HepG2 (cell line): ENCODE measurements around the gene TAF8. TPM values are rescaled to one million over a fixed set of nuclear protein-coding genes. Genes with fewer than 3 reads are reported as not detected.

Experiments
- ATF4 ChIP-seq, 2 experiments: fragments of 450-650 bp in 1 of 2; sonication (generic) in 1 of 2; formaldehyde crosslinking; IDR thresholded peaks; 2 replicates each; pipeline versions ENCODE4 v1.5.0 to v1.8.0; 2020 to 2022; ENCODE audit warnings: mild to moderate bottlenecking in 1 of 2, missing genetic modification reagents in 1 of 2
- KDM6A ChIP-seq: IDR thresholded peaks from 2 replicates; pipeline ENCODE4 v1.6.1; 2016; ENCODE audit warnings: low read depth
- MAFF ChIP-seq: IDR thresholded peaks from 2 replicates; pipeline ENCODE4 v1.6.1; 2011; ENCODE audit warnings: low read depth, low read length, improper control_type of control experiment
- MATR3 ChIP-seq: sonication (generic); formaldehyde crosslinking; IDR thresholded peaks from 2 replicates; pipeline ENCODE4 v1.4.0; 2020; ENCODE audit warnings: missing genetic modification reagents
- MEIS2 ChIP-seq: sonication (generic); formaldehyde crosslinking; IDR thresholded peaks from 2 replicates; pipeline ENCODE4 v1.9.0; 2021; ENCODE audit warnings: mild to moderate bottlenecking, missing genetic modification reagents
- NFAT5 ChIP-seq: sonication (generic); formaldehyde crosslinking; IDR thresholded peaks from 2 replicates; pipeline ENCODE4 v1.4.0; 2020; ENCODE audit warnings: missing genetic modification reagents
- NFYB ChIP-seq: sonication (generic); formaldehyde crosslinking; IDR thresholded peaks from 2 replicates; pipeline ENCODE4 v1.4.0; 2020; ENCODE audit warnings: missing genetic modification reagents
- PHB2 ChIP-seq: fragments of 450-650 bp; IDR thresholded peaks from 2 replicates; pipeline ENCODE4 v1.6.1; 2018; ENCODE audit not compliant: partially characterized antibody
- RAD21 ChIP-seq: fragments of 450-650 bp; formaldehyde crosslinking; IDR thresholded peaks from 2 replicates; pipeline ENCODE4 v1.5.0; 2020; ENCODE audit warnings: mild to moderate bottlenecking
- SUZ12 ChIP-seq: fragments of 150-350 bp; IDR thresholded peaks from 2 replicates; pipeline ENCODE4 v1.6.1; 2014; ENCODE audit warnings: low read depth, low read length
- TAF1 ChIP-seq: sonication (generic); formaldehyde crosslinking; IDR thresholded peaks from 2 replicates; pipeline ENCODE4 v1.4.0; 2020; ENCODE audit warnings: missing genetic modification reagents
- YY1 ChIP-seq: IDR thresholded peaks from 2 replicates; pipeline ENCODE4 v1.6.1; 2011; ENCODE audit warnings: low read length, low read depth, moderate library complexity, mild to moderate bottlenecking; ENCODE audit not compliant: insufficient read depth, insufficient replicate concordance
- ZBTB21 ChIP-seq: sonication (generic); formaldehyde crosslinking; IDR thresholded peaks from 2 replicates; pipeline ENCODE4 v1.4.0; 2020; ENCODE audit warnings: missing genetic modification reagents
- ZFP37 ChIP-seq: sonication (generic); formaldehyde crosslinking; IDR thresholded peaks from 2 replicates; pipeline ENCODE4 v1.4.0; 2020; ENCODE audit warnings: missing genetic modification reagents, borderline replicate concordance
- ZFY ChIP-seq: sonication (generic); formaldehyde crosslinking; IDR thresholded peaks from 2 replicates; pipeline ENCODE4 v1.4.0; 2020; ENCODE audit warnings: missing genetic modification reagents
- ZNF143 ChIP-seq: sonication (generic); formaldehyde crosslinking; IDR thresholded peaks from 2 replicates; pipeline ENCODE4 v1.4.0; 2020; ENCODE audit warnings: missing genetic modification reagents
- ZNF232 ChIP-seq: sonication (generic); formaldehyde crosslinking; IDR thresholded peaks from 2 replicates; pipeline ENCODE4 v1.4.0; 2020; ENCODE audit warnings: missing genetic modification reagents, borderline replicate concordance
- ZNF580 ChIP-seq: IDR thresholded peaks from 2 replicates; pipeline ENCODE4 v1.6.1; 2016; ENCODE audit warnings: low read depth, borderline replicate concordance
- ZNF792 ChIP-seq: IDR thresholded peaks from 2 replicates; pipeline ENCODE4 v1.6.1; 2016
- ZSCAN31 ChIP-seq: sonication (generic); formaldehyde crosslinking; IDR thresholded peaks from 2 replicates; pipeline ENCODE4 v1.5.0; 2020; ENCODE audit warnings: low read depth, mild to moderate bottlenecking, missing genetic modification reagents
- polyA plus RNA-seq, 8 experiments: library from polyadenylated mRNA; depleted of rRNA in 3 of 8; stranded (reverse) in 7 of 8; unstranded in 1 of 8; fragments of >200 nt; fragmentation: Illumina TruSeq in 4 of 8; extraction: Trizol in 4 of 8; gene quantifications; 2 replicates each; pipeline versions ENCODE4 v1.2.1 to v1.2.3, GENCODE V29; 2011 to 2016; ENCODE audit warnings: low read depth in 4 of 8, missing spikeins in 1 of 8, mixed read lengths in 1 of 8; ENCODE audit not compliant: insufficient read depth in 1 of 8
- total RNA-seq, 5 experiments: library from RNA; depleted of rRNA; stranded (reverse); fragments of >200 nt; fragmentation: Illumina TruSeq; extraction: Trizol; gene quantifications; 2 replicates each; pipeline ENCODE4 v1.2.3, GENCODE V29; 2016; ENCODE audit warnings: low read depth in 1 of 5
- TF ChIP-seq, protein P1 (sequence below): IDR thresholded peaks from 2 replicates; pipeline ENCODE4 v1.6.1; 2016

The TAF8 gene
- total and polyA plus RNA-seq, 2 of the 13 experiments (the other 11 are each of a cell fraction or from before 2014, with no cell fraction given) = 25.2 to 25.8 TPM

- peak; percentile 52; the same call in 1 of the 2 replicates for TF ChIP-seq ZNF232 (CRISPR knock-in tag)
- peak; percentile 29; the same call in 1 of the 2 replicates for TF ChIP-seq ZNF792 (CRISPR knock-in tag)
- no peak for TF ChIP-seq NFAT5 (CRISPR knock-in tag)
- TF ChIP-seq MEIS2 (CRISPR knock-in tag) = peak; percentile 93
- peak; percentile 84; the same call in 1 of the 2 replicates for TF ChIP-seq ZNF580
- no peak for TF ChIP-seq YY1
- no peak for TF ChIP-seq MAFF
- no peak for TF ChIP-seq NFYB (CRISPR knock-in tag)
- no peak for TF ChIP-seq SUZ12
- 0 out of 2 replicates have a peak, but pooled peaks have one; percentile 26 for TF ChIP-seq TAF1 (CRISPR knock-in tag)
- no peak for TF ChIP-seq PHB2
- TF ChIP-seq RAD21 (CRISPR knock-in tag) = no peak
- TF ChIP-seq MATR3 (CRISPR knock-in tag) = no peak
- no peak for TF ChIP-seq ATF4 (CRISPR knock-in tag; IDR thresholded peaks at IDR 0.05)
- TF ChIP-seq ZBTB21 = no peak
- 0 out of 2 replicates have a peak, but pooled peaks have one; percentile 17 for TF ChIP-seq ZNF143
- TF ChIP-seq ZSCAN31 = peak; percentile 52; the same call in 1 of the 2 replicates
- TF ChIP-seq, protein P1, sequence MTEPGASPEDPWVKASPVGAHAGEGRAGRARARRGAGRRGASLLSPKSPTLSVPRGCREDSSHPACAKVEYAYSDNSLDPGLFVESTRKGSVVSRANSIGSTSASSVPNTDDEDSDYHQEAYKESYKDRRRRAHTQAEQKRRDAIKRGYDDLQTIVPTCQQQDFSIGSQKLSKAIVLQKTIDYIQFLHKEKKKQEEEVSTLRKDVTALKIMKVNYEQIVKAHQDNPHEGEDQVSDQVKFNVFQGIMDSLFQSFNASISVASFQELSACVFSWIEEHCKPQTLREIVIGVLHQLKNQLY (CRISPR knock-in tag) = peak; percentile 70; the same call in 1 of the 2 replicates
- 0 out of 2 replicates have a peak, but pooled peaks have one; percentile 22 for TF ChIP-seq KDM6A (CRISPR knock-in tag)
- TF ChIP-seq ZFY (CRISPR knock-in tag) = peak; percentile 53; the same call in 1 of the 2 replicates
- peak; percentile 48; the same call in 1 of the 2 replicates for TF ChIP-seq ZFP37 (CRISPR knock-in tag)
Measured at GRCh38 chr6:42099340-42100028, 49.2 kb downstream of the TAF8 start (continued).
